T-helper 2 cell treated with Interferon-gamma antibody and Interleukin-4, amounts not matched to agents 100 ng/mL and 5 ng/mL, for 36 hours (primary cell): ENCODE data around the gene OR9G1. TPM values are rescaled to one million over a fixed set of nuclear protein-coding genes. Genes with fewer than 3 reads are reported as not detected.

Experiments
- total RNA-seq: library from RNA; stranded (reverse); gene quantifications from 2 replicates; pipeline ENCODE4 v1.2.3, GENCODE V29; 2022

OR9G1 gene
- total RNA-seq, 1 donor from 2014 or later, result not detected

Other genes starting within 250 kb of the OR9G1 start
- not detected in 2 replicates for gene OR5M3, start 225.7 kb upstream of the OR9G1 start, total RNA-seq
- not detected in 2 replicates for gene OR5M8, start 207.7 kb upstream of the OR9G1 start, total RNA-seq
- gene OR5M11, start 155.8 kb upstream of the OR9G1 start, total RNA-seq, result not detected in 2 replicates
- not detected in 2 replicates for gene OR5M10, start 121.4 kb upstream of the OR9G1 start, total RNA-seq
- not detected in 2 replicates for gene OR5M1, start 84.2 kb upstream of the OR9G1 start, total RNA-seq
- not detected in 2 replicates for gene OR5AP2, start 56.7 kb upstream of the OR9G1 start, total RNA-seq
- not detected in 2 replicates for gene OR5AR1, start 35.4 kb upstream of the OR9G1 start, total RNA-seq
- gene OR9G4, start 49.6 kb downstream of the OR9G1 start, total RNA-seq, result not detected in 2 replicates